LNCAP (cell line): ENCODE measurements around the gene TAF4.

Experiments used
- CTCF ChIP-seq: fragments of 450-650 bp; IDR thresholded peaks from 2 replicates; pipeline ENCODE4 v1.5.1; 2017; ENCODE audit warnings: mild to moderate bottlenecking

TAF4 gene

GRCh38 chr20:62062661-62063314 is 2.9 kb downstream of the TAF4 start:
- TF ChIP-seq CTCF: no peak

- TF ChIP-seq CTCF: no peak
These were observed 3.7 kb downstream of the TAF4 start for GRCh38 chr20:62061851-62062423.

- no peak for TF ChIP-seq CTCF
These were observed 4.8 kb downstream of the TAF4 start for GRCh38 chr20:62060631-62061541.

- no peak for TF ChIP-seq CTCF
These were observed 5.6 kb downstream of the TAF4 start for GRCh38 chr20:62059920-62060630.

GRCh38 chr20:62059401-62059800 is 6.3 kb downstream of the TAF4 start:
- TF ChIP-seq CTCF: no peak

GRCh38 chr20:62058941-62059340 is 6.7 kb downstream of the TAF4 start:
- no peak for TF ChIP-seq CTCF

- no peak for TF ChIP-seq CTCF
These were observed 8.7 kb downstream of the TAF4 start for GRCh38 chr20:62056975-62057374.
